ENCODE measurements around the gene PDE4D.
"Not testable (repeated sequence)": the region's sequence is repeated elsewhere in the genome, so short reads cannot be mapped to it uniquely, and the experiment has no call there.

Gene PDE4D

DNA sequence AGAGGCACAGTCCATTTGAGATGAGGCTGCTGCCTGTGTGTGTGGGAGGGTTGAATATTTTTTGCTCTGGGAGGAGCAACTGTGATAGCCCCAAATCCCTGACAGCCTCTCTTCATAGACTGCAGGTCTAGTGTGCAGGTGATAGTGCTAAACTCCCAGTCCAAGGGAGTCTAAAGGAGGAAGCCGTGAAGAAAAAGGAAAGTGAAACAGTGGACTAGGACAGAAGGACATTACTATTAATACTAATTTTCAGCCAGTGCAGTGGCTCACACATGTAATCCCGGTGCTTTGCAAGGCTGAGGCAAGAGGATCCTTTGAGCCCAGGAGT lies 295.0 kb downstream of the PDE4D start:
- Histone ChIP-seq H3K9ac (ENCODE audit: insufficient read length, low read depth) (no peak overlapping the region), H3K9me3 (ENCODE audit: insufficient read depth, low read length) (no peaks in the 10 kb centered on the region), H3K4me1 (ENCODE audit: insufficient read depth, insufficient read length) (no peaks in the 10 kb centered on the region), H3K36me3 (ENCODE audit: insufficient read depth, insufficient read length, low read length) (no peaks in the 10 kb centered on the region), H3K4me3 (ENCODE audit: insufficient read length, low read depth) (no peak overlapping the region), H3K27me3 (ENCODE audit: insufficient read depth, insufficient read length) (no peaks in the 10 kb centered on the region)
- TF ChIP-seq SUZ12 (IDR thresholded peaks at IDR 0.05; ENCODE audit: extremely low read depth, insufficient read depth, insufficient read length) (no peak), ZNF274 (IDR thresholded peaks at IDR 0.05; ENCODE audit: low read depth, low read length) (no peak), YY1 (IDR thresholded peaks at IDR 0.05; ENCODE audit: insufficient read depth, insufficient read length) (no peak)
- no peak for DNase-seq (ENCODE audit: low read depth, low spot score)

GRCh38 chr5:59597690-59598546 lies 295.6 kb downstream of the PDE4D start:
- TF ChIP-seq ZNF274 (IDR thresholded peaks at IDR 0.05; ENCODE audit: low read depth, low read length) (no peak), SUZ12 (IDR thresholded peaks at IDR 0.05; ENCODE audit: extremely low read depth, insufficient read depth, insufficient read length) (no peak), YY1 (IDR thresholded peaks at IDR 0.05; ENCODE audit: insufficient read depth, insufficient read length) (no peak)
- Histone ChIP-seq H3K9ac (ENCODE audit: insufficient read length, low read depth) (no peak overlapping the region), H3K36me3 (ENCODE audit: insufficient read depth, insufficient read length, low read length) (no peaks in the 10 kb centered on the region), H3K27me3 (ENCODE audit: insufficient read depth, insufficient read length) (no peaks in the 10 kb centered on the region), H3K4me1 (ENCODE audit: insufficient read depth, insufficient read length) (no peaks in the 10 kb centered on the region), H3K9me3 (ENCODE audit: insufficient read depth, low read length) (no peaks in the 10 kb centered on the region), H3K4me3 (ENCODE audit: insufficient read length, low read depth) (no peak overlapping the region)
- DNase-seq (ENCODE audit: low read depth, low spot score) = no peak

DNA sequence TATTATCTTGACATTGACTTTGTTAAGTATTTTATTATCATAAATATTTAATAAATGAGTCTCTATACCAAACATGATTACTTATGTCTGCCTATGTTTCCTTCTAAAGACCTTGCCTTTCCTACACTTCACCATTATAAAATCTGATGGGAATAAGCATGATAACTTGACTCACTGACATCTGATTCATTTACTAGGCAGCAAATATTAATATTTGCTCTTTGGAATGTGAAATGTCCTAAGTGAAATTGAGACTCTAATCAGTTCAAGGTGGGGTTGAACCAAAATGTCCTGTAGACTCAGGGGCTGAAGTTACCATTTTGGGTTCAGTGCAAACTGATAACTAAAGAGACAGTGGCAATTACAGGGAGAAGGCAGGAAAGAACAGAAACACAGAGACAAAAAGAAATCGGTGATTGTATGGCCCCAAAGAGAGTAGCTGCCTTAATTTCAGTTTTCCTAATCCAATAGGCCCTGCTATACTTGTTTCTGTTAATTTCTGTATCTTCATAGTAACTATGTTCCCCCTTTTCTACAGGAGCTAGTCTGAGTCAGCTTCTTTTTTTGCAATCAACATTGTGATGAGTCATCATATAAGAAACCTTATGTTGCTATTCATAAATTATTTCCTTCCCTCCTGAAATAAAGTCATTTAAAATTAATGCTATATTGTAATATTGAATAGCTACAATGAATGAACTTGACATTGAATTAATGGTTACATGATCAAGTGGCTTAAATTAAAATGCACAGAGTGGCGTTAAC lies 296.8 kb downstream of the PDE4D start:
- no peaks in the 10 kb centered on the region for H3K27me3 ChIP-seq (ENCODE audit: insufficient read depth, insufficient read length)
- H3K9ac ChIP-seq (ENCODE audit: insufficient read length, low read depth) = no peak overlapping the region
- no peaks in the 10 kb centered on the region for H3K4me1 ChIP-seq (ENCODE audit: insufficient read depth, insufficient read length)
- H3K4me3 ChIP-seq (ENCODE audit: insufficient read length, low read depth) = no peak overlapping the region
- no peak for DNase-seq (ENCODE audit: low read depth, low spot score)
- no peaks in the 10 kb centered on the region for H3K9me3 ChIP-seq (ENCODE audit: insufficient read depth, low read length)
- TF ChIP-seq YY1 (IDR thresholded peaks at IDR 0.05; ENCODE audit: insufficient read depth, insufficient read length) (no peak), ZNF274 (IDR thresholded peaks at IDR 0.05; ENCODE audit: low read depth, low read length) (no peak), SUZ12 (IDR thresholded peaks at IDR 0.05; ENCODE audit: extremely low read depth, insufficient read depth, insufficient read length) (no peak)
- no peaks in the 10 kb centered on the region for H3K36me3 ChIP-seq (ENCODE audit: insufficient read depth, insufficient read length, low read length)

GRCh38 chr5:59594118-59594517 lies 299.4 kb downstream of the PDE4D start:
- H3K9me3 ChIP-seq (ENCODE audit: insufficient read depth, low read length); H3K4me1 ChIP-seq (ENCODE audit: insufficient read depth, insufficient read length); H3K27me3 ChIP-seq (ENCODE audit: insufficient read depth, insufficient read length); H3K4me3 ChIP-seq (ENCODE audit: insufficient read length, low read depth); DNase-seq (ENCODE audit: low read depth, low spot score); H3K36me3 ChIP-seq (ENCODE audit: insufficient read depth, insufficient read length, low read length); H3K9ac ChIP-seq (ENCODE audit: insufficient read length, low read depth): not testable (repeated sequence)

DNA sequence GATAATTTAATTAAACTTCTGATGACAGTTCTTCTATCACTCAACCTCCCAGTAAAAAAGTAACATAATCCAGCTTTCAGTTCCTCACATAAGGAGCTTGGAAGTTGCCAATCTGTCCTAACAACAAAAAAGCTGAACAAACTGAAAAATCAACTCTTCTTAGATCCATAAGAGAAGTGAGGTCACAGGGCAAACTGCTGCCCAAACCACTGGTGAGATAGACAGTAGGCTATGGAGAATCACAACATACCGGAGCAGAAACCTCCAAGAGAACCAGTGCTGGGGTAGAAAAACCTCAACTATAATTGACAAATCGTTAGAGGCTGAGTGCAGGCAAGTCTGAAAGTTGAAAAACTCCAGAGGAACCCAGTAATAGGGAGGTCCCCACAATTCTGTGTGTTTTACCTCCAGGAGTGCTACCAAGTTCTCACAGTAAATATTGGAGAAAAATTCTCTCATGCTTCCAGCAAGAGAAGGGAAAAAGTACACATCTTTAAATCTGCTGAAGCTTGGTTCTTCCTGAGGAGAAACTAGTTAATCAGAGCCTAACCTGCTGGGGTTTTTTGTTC lies 300.0 kb downstream of the PDE4D start:
- Histone ChIP-seq H3K36me3 (ENCODE audit: insufficient read depth, insufficient read length, low read length) (no peaks in the 10 kb centered on the region), H3K4me3 (ENCODE audit: insufficient read length, low read depth) (no peak overlapping the region), H3K9ac (ENCODE audit: insufficient read length, low read depth) (no peak overlapping the region), H3K4me1 (ENCODE audit: insufficient read depth, insufficient read length) (no peaks in the 10 kb centered on the region), H3K27me3 (ENCODE audit: insufficient read depth, insufficient read length) (no peaks in the 10 kb centered on the region), H3K9me3 (ENCODE audit: insufficient read depth, low read length) (no peaks in the 10 kb centered on the region)
- no peak for DNase-seq (ENCODE audit: low read depth, low spot score)
- TF ChIP-seq ZNF274 (IDR thresholded peaks at IDR 0.05; ENCODE audit: low read depth, low read length) = no peak
- no peak for TF ChIP-seq YY1 (IDR thresholded peaks at IDR 0.05; ENCODE audit: insufficient read depth, insufficient read length)
- no peak for TF ChIP-seq SUZ12 (IDR thresholded peaks at IDR 0.05; ENCODE audit: extremely low read depth, insufficient read depth, insufficient read length)

DNA sequence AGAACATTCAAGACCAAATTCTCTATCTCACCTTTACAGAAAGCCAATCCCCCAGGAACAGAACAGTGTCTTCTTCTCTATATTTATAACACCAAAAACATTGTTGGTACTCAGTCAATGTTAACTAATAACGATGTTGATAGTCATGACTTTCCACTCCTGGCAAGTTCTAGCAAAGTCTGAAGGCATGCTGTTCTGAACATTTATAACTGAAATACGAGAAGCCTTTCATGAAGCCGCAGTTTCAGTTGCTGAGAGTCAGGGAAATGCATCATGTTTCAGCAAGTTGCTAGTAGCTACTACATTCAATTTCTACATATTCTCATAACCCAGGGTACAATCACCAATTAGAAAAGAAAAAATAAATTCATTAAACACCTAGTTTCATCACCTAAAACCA lies 301.4 kb downstream of the PDE4D start:
- no peak overlapping the region for H3K4me3 ChIP-seq (ENCODE audit: insufficient read length, low read depth)
- H3K9ac ChIP-seq (ENCODE audit: insufficient read length, low read depth) = no peak overlapping the region
- TF ChIP-seq SUZ12 (IDR thresholded peaks at IDR 0.05; ENCODE audit: extremely low read depth, insufficient read depth, insufficient read length) (no peak), YY1 (IDR thresholded peaks at IDR 0.05; ENCODE audit: insufficient read depth, insufficient read length) (no peak), ZNF274 (IDR thresholded peaks at IDR 0.05; ENCODE audit: low read depth, low read length) (no peak)
- H3K9me3 ChIP-seq (ENCODE audit: insufficient read depth, low read length) = no peaks in the 10 kb centered on the region
- H3K4me1 ChIP-seq (ENCODE audit: insufficient read depth, insufficient read length) = no peaks in the 10 kb centered on the region
- no peak for DNase-seq (ENCODE audit: low read depth, low spot score)
- no peaks in the 10 kb centered on the region for H3K27me3 ChIP-seq (ENCODE audit: insufficient read depth, insufficient read length)
- no peaks in the 10 kb centered on the region for H3K36me3 ChIP-seq (ENCODE audit: insufficient read depth, insufficient read length, low read length)

- TF ChIP-seq YY1 (IDR thresholded peaks at IDR 0.05; ENCODE audit: insufficient read depth, insufficient read length) (no peak), ZNF274 (IDR thresholded peaks at IDR 0.05; ENCODE audit: low read depth, low read length) (no peak), SUZ12 (IDR thresholded peaks at IDR 0.05; ENCODE audit: extremely low read depth, insufficient read depth, insufficient read length) (no peak)
- Histone ChIP-seq H3K36me3 (ENCODE audit: insufficient read depth, insufficient read length, low read length) (no peaks in the 10 kb centered on the region), H3K9me3 (ENCODE audit: insufficient read depth, low read length) (no peaks in the 10 kb centered on the region), H3K27me3 (ENCODE audit: insufficient read depth, insufficient read length) (no peaks in the 10 kb centered on the region), H3K9ac (ENCODE audit: insufficient read length, low read depth) (no peak overlapping the region), H3K4me1 (ENCODE audit: insufficient read depth, insufficient read length) (no peaks in the 10 kb centered on the region), H3K4me3 (ENCODE audit: insufficient read length, low read depth) (no peak overlapping the region)
- no peak for DNase-seq (ENCODE audit: low read depth, low spot score)
Measured at GRCh38 chr5:59591162-59591561, 302.4 kb downstream of the PDE4D start.

Measured in NT2/D1 (cell line).